Measurements from ENCODE around the gene R3HDM4.

The R3HDM4 gene

DNA sequence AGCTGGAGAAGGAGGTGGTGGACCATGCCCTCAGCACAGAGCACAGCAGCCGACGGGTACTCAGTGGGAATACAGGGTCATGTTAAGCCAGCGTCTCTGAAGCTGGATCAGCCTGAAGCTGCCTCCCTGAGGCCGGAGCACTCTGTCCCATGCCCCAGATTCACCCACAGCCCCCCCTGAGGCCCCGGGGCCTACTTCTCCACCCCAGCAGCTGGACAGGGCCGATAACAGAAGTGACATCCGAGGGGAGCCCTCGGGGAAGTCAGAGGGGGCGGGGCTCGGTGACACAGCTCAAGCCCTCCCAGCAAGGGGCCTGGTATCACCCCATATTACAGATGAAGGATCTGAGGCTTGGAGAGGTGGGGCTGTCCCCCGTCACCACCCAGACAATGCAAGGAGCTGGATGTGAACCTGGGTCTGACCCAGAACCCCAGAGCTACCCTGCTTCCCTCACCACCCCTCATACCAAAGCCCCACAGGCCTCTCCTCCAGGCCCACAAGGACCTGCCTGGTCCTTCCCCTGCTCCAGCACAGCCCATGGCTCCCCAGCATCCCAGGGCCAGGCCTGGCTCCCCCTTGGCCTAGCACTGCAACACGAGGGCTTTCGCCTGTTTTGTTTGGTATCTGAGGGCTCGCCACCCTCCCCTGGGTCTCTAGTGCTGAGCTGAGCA is 5.7 kb downstream of the R3HDM4 start:
- TF ChIP-seq REST (IDR thresholded peaks at IDR 0.05; ENCODE audit: insufficient read depth in 1 of 2, low read depth in 2 of 2, low read length in 2 of 2) (no peak), POLR2AphosphoS5 (IDR thresholded peaks at IDR 0.05; ENCODE audit: low read depth, low read length) (no peak), TAF1 (IDR thresholded peaks at IDR 0.05; ENCODE audit: borderline replicate concordance, insufficient read depth, low read length) (no peak), SIN3A (IDR thresholded peaks at IDR 0.05; ENCODE audit: borderline replicate concordance, insufficient read depth, low read length) (no peak), FOXP2 (optimal IDR thresholded peaks at IDR 0.05; ENCODE audit: borderline replicate concordance, extremely low read depth, extremely low read length, insufficient read depth) (no peak)

DNA sequence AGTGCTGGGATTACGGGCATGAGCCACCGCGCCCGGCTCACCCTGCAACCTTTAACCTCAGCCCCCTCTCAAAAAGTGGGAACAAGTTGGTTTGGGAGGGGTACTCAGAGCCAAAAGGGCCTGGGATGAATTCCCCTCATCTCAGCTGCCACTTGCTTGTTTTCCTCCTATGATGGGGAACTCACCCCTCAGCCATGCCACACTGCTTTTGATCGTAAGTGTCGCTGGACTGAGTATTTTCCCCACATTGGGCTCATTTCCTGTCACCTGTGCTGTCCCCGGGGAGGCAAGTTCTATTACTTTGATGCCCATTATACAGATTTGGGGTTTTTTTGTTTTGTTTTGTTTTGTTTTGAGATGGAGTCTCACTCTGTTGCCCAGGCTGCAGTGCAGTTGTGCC is 6.5 kb downstream of the R3HDM4 start:
- TF ChIP-seq FOXP2 (optimal IDR thresholded peaks at IDR 0.05; ENCODE audit: borderline replicate concordance, extremely low read depth, extremely low read length, insufficient read depth) (no peak), SIN3A (IDR thresholded peaks at IDR 0.05; ENCODE audit: borderline replicate concordance, insufficient read depth, low read length) (no peak), POLR2AphosphoS5 (IDR thresholded peaks at IDR 0.05; ENCODE audit: low read depth, low read length) (no peak), REST (IDR thresholded peaks at IDR 0.05; ENCODE audit: insufficient read depth in 1 of 2, low read depth in 2 of 2, low read length in 2 of 2) (no peak), TAF1 (IDR thresholded peaks at IDR 0.05; ENCODE audit: borderline replicate concordance, insufficient read depth, low read length) (no peak)

DNA sequence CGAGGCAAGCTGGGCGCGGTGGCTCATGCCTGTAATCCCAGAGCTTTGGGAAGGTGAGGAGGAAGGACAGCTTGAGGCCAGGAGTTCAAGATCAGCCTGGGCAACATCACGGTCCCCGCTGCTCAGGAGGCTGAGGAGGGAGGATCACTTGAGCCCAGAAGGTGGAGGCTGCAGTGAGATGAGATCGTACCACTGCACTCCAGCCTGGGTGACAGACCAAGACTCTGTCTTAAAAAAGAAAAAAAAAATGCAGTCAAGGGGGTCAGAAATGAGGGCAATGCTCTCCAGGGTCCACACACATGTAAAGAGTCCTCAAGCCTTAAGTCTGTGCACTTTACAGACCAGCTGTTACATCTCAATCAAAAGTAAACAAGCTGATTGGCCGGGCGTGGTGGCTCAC is 8.5 kb downstream of the R3HDM4 start:
- TF ChIP-seq TAF1 (IDR thresholded peaks at IDR 0.05; ENCODE audit: borderline replicate concordance, insufficient read depth, low read length) (no peak), SIN3A (IDR thresholded peaks at IDR 0.05; ENCODE audit: borderline replicate concordance, insufficient read depth, low read length) (no peak), REST (IDR thresholded peaks at IDR 0.05; ENCODE audit: insufficient read depth in 1 of 2, low read depth in 2 of 2, low read length in 2 of 2) (no peak)

GRCh38 chr19:903266-903797 is 9.7 kb downstream of the R3HDM4 start:
- TF ChIP-seq FOXP2 (optimal IDR thresholded peaks at IDR 0.05; ENCODE audit: borderline replicate concordance, extremely low read depth, extremely low read length, insufficient read depth) (no peak), TAF1 (IDR thresholded peaks at IDR 0.05; ENCODE audit: borderline replicate concordance, insufficient read depth, low read length) (no peak), POLR2AphosphoS5 (IDR thresholded peaks at IDR 0.05; ENCODE audit: low read depth, low read length) (no peak)

GRCh38 chr19:902446-903226 is 10.4 kb downstream of the R3HDM4 start:
- TF ChIP-seq REST (IDR thresholded peaks at IDR 0.05; ENCODE audit: insufficient read depth in 1 of 2, low read depth in 2 of 2, low read length in 2 of 2): no peak
- TF ChIP-seq FOXP2 (optimal IDR thresholded peaks at IDR 0.05; ENCODE audit: borderline replicate concordance, extremely low read depth, extremely low read length, insufficient read depth): no peak
- no peak for TF ChIP-seq POLR2AphosphoS5 (IDR thresholded peaks at IDR 0.05; ENCODE audit: low read depth, low read length)
- no peak for TF ChIP-seq SIN3A (IDR thresholded peaks at IDR 0.05; ENCODE audit: borderline replicate concordance, insufficient read depth, low read length)
- no peak for TF ChIP-seq TAF1 (IDR thresholded peaks at IDR 0.05; ENCODE audit: borderline replicate concordance, insufficient read depth, low read length)
